GM23338 (cell line): ENCODE results near the gene IMMP2L. TPM values are rescaled to one million over a fixed set of nuclear protein-coding genes. Genes with fewer than 3 reads are reported as not detected.

Experiments used
- ATAC-seq: fragments of 200-7000 bp; cut with Tn5 transposase; 3 replicates; pipeline ENCODE4 v1.9.1; 2020
- DNase-seq: peaks from one replicate; pipeline ENCODE4 v3.0.0-alpha.2; 2015; ENCODE audit warnings: low spot score
- H2AFZ ChIP-seq: fragments of 200-600 bp; sonication (generic); 2 replicates; pipeline ENCODE4 v1.8.0; 2016; ENCODE audit warnings: antibody characterized with exemption, mild to moderate bottlenecking, moderate library complexity
- H3F3A ChIP-seq: fragments of 200-600 bp; sonication (generic); replicated peaks from 2 replicates; pipeline ENCODE4 v1.8.0; 2017; ENCODE audit warnings: antibody characterized with exemption, mixed run types, low read depth
- H3K27ac ChIP-seq: fragments of 200-600 bp; sonication (generic); 2 replicates; pipeline ENCODE4 v1.6.1; 2016; ENCODE audit warnings: low read depth
- H3K27me3 ChIP-seq: fragments of 200-600 bp; sonication (generic); 2 replicates; pipeline ENCODE4 v1.8.0; 2016; ENCODE audit warnings: mild to moderate bottlenecking, mixed run types, moderate library complexity; ENCODE audit not compliant: insufficient read depth
- H3K36me3 ChIP-seq: fragments of 200-600 bp; sonication (generic); 2 replicates; pipeline ENCODE4 v1.8.0; 2016; ENCODE audit warnings: mild to moderate bottlenecking; ENCODE audit not compliant: insufficient read depth
- H3K4me1 ChIP-seq: fragments of 200-600 bp; sonication (generic); 2 replicates; pipeline ENCODE4 v1.8.0; 2016; ENCODE audit warnings: mild to moderate bottlenecking, moderate library complexity; ENCODE audit not compliant: insufficient read depth
- H3K4me2 ChIP-seq: fragments of 200-600 bp; sonication (generic); 2 replicates; pipeline ENCODE4 v1.7.1; 2017; ENCODE audit warnings: mixed run types
- H3K4me3 ChIP-seq: fragments of 200-600 bp; sonication (generic); 2 replicates; pipeline ENCODE4 v1.6.1; 2016; ENCODE audit warnings: mixed run types
- H3K79me2 ChIP-seq: fragments of 200-600 bp; sonication (generic); replicated peaks from 2 replicates; pipeline ENCODE4 v1.8.0; 2017; ENCODE audit warnings: mild to moderate bottlenecking; ENCODE audit not compliant: insufficient read depth
- H3K9me2 ChIP-seq: fragments of 200-600 bp; sonication (generic); 2 replicates; pipeline ENCODE4 v1.8.0; 2017; ENCODE audit not compliant: insufficient read depth
- H4K20me1 ChIP-seq: fragments of 200-600 bp; sonication (generic); replicated peaks from 2 replicates; pipeline ENCODE4 v1.8.0; 2017; ENCODE audit warnings: mild to moderate bottlenecking; ENCODE audit not compliant: insufficient read depth
- H3K27ac Mint-ChIP-seq: 2 replicates; pipeline ENCODE4 v1.8.0; 2020; ENCODE audit warnings: inconsistent platforms, mild to moderate bottlenecking, moderate library complexity, mixed read lengths
- H3K27me3 Mint-ChIP-seq: 3 replicates; pipeline ENCODE4 v1.8.0; 2022; ENCODE audit warnings: low read depth, mild to moderate bottlenecking, moderate library complexity, mixed read lengths, inconsistent platforms; ENCODE audit not compliant: insufficient read depth, poor library complexity
- H3K36me3 Mint-ChIP-seq: 3 replicates; pipeline ENCODE4 v1.8.0; 2021; ENCODE audit warnings: low read depth, mild to moderate bottlenecking, inconsistent platforms, moderate library complexity, mixed read lengths
- H3K4me1 Mint-ChIP-seq: 3 replicates; pipeline ENCODE4 v1.8.0; 2020; ENCODE audit warnings: mild to moderate bottlenecking, inconsistent platforms, mixed read lengths
- H3K4me3 Mint-ChIP-seq: 3 replicates; pipeline ENCODE4 v1.8.0; 2021; ENCODE audit warnings: moderate library complexity, mild to moderate bottlenecking, inconsistent platforms, mixed read lengths
- H3K9me3 Mint-ChIP-seq: 3 replicates; pipeline ENCODE4 v1.8.0; 2020; ENCODE audit warnings: moderate library complexity, mild to moderate bottlenecking, inconsistent platforms, mixed read lengths
- CREB1 ChIP-seq: fragments of 250-450 bp; sonication (Bioruptor Pico); IDR thresholded peaks from 2 replicates; pipeline ENCODE4 v1.5.0; 2020; ENCODE audit warnings: low read depth, mild to moderate bottlenecking, moderate library complexity
- ETS1 ChIP-seq: IDR thresholded peaks from 2 replicates; pipeline ENCODE4 v1.6.1; 2016; ENCODE audit warnings: antibody characterized with exemption
- EZH2 ChIP-seq: fragments of 200-600 bp; sonication (generic); IDR thresholded peaks from one replicate; pipeline ENCODE4 v1.8.0; 2017; ENCODE audit warnings: antibody characterized with exemption, mild to moderate bottlenecking, low read depth; ENCODE audit not compliant: unreplicated experiment
- EZH2phosphoT487 ChIP-seq: fragments of 200-600 bp; sonication (generic); IDR thresholded peaks from one replicate; pipeline ENCODE4 v1.8.1; 2018; ENCODE audit warnings: antibody characterized with exemption; ENCODE audit not compliant: unreplicated experiment
- JUNB ChIP-seq: IDR thresholded peaks from one replicate; pipeline ENCODE4 v1.6.1; 2016; ENCODE audit warnings: antibody characterized with exemption; ENCODE audit not compliant: unreplicated experiment
- NANOG ChIP-seq: IDR thresholded peaks from 2 replicates; pipeline ENCODE4 v1.6.1; 2016; ENCODE audit warnings: antibody characterized with exemption, borderline replicate concordance
- POLR2AphosphoS5 ChIP-seq: IDR thresholded peaks from 2 replicates; pipeline ENCODE4 v1.6.1; 2016; ENCODE audit warnings: antibody characterized with exemption, low read depth
- REST ChIP-seq: IDR thresholded peaks from one replicate; pipeline ENCODE4 v1.6.1; 2018; ENCODE audit warnings: antibody characterized with exemption; ENCODE audit not compliant: unreplicated experiment
- STAT1 ChIP-seq: IDR thresholded peaks from one replicate; pipeline ENCODE4 v1.6.1; 2016; ENCODE audit warnings: antibody characterized with exemption; ENCODE audit not compliant: unreplicated experiment
- ZNF114 ChIP-seq: fragments of 250-450 bp; sonication (Bioruptor Pico); IDR thresholded peaks from 2 replicates; pipeline ENCODE4 v1.5.0; 2020; ENCODE audit warnings: mild to moderate bottlenecking, moderate library complexity
- ZNF331 ChIP-seq: fragments of 250-450 bp; sonication (Bioruptor Pico); IDR thresholded peaks from 2 replicates; pipeline ENCODE4 v1.5.0; 2020; ENCODE audit warnings: low read depth, mild to moderate bottlenecking, moderate library complexity
- polyA plus RNA-seq: library from polyadenylated mRNA; unstranded; fragments of >200 nt; fragmentation: Nextera tagmentation; extraction: Ambion mirVana; gene quantifications from 2 replicates; pipeline ENCODE4 v1.2.1, GENCODE V29; 2016
- total RNA-seq: library from RNA; depleted of rRNA; stranded (reverse); fragments of >200 nt; shearing (Covaris generic); gene quantifications from 2 replicates; pipeline ENCODE4 v1.2.3, GENCODE V29; 2014
- TF ChIP-seq, protein P1 (sequence below), 2 experiments: fragments of 200-600 bp in 1 of 2; sonication (generic) in 1 of 2; conservative IDR thresholded peaks; 2 replicates each; pipeline versions ENCODE4 v1.5.1 to v1.6.1; 2016 to 2017; ENCODE audit warnings: antibody characterized with exemption in 2 of 2, low read depth in 2 of 2, mild to moderate bottlenecking in 2 of 2, moderate library complexity in 1 of 2
- TF ChIP-seq, protein P2 (sequence below): fragments of 250-450 bp; sonication (Bioruptor Pico); IDR thresholded peaks from 2 replicates; pipeline ENCODE4 v1.5.0; 2020; ENCODE audit warnings: mild to moderate bottlenecking, moderate library complexity

Gene IMMP2L
- total and polyA plus RNA-seq, 2 experiments from 2014 or later: 7.3 to 14.0 TPM

DNA sequence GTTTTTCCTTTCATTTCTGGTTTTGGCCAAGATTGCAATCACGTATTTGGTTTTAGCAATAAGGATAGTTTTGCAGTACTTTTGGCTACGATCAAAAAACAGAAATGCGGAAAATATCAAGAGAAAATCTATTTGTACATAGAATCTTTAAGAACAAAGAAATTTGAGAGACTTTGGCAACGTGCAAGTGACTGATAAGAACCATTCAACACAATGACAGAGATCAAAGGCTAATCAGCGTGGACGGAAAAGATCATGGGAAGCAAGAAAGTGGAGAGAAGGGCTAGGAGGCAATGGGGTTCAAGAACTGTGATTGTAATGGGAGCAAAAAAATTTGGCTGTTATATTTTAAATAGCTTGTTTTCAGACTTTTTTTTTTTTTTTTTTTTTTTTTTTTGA is 487.5 kb downstream of the IMMP2L start:
- H3K27me3 Mint-ChIP-seq: no peaks in the 10 kb centered on the region
- ATAC-seq: no peak
- H3K27ac Mint-ChIP-seq: no peak overlapping the region

More for the DNA sequence above, 487.5 kb downstream of the IMMP2L start:
- no peaks in the 10 kb centered on the region for H3K36me3 ChIP-seq
- H3K4me3 ChIP-seq: no peak overlapping the region
- H3K27ac ChIP-seq: no peak overlapping the region
- peaks cover 30% of the 10 kb centered on the region for H3K4me1 ChIP-seq
- H3F3A ChIP-seq: no peaks in the 10 kb centered on the region
- no peaks in the 10 kb centered on the region for H3K9me2 ChIP-seq
- 0 out of 2 replicates have a peak overlapping the region, but pooled peaks have one; percentile 1 for H3K4me2 ChIP-seq
- no peaks in the 10 kb centered on the region for H3K79me2 ChIP-seq
- H3K36me3 Mint-ChIP-seq: no peaks in the 10 kb centered on the region; the same call in 2 of the 3 replicates
- no peaks in the 10 kb centered on the region for H4K20me1 ChIP-seq
- no peak for TF ChIP-seq REST
- TF ChIP-seq ETS1: no peak
- TF ChIP-seq, protein P1, sequence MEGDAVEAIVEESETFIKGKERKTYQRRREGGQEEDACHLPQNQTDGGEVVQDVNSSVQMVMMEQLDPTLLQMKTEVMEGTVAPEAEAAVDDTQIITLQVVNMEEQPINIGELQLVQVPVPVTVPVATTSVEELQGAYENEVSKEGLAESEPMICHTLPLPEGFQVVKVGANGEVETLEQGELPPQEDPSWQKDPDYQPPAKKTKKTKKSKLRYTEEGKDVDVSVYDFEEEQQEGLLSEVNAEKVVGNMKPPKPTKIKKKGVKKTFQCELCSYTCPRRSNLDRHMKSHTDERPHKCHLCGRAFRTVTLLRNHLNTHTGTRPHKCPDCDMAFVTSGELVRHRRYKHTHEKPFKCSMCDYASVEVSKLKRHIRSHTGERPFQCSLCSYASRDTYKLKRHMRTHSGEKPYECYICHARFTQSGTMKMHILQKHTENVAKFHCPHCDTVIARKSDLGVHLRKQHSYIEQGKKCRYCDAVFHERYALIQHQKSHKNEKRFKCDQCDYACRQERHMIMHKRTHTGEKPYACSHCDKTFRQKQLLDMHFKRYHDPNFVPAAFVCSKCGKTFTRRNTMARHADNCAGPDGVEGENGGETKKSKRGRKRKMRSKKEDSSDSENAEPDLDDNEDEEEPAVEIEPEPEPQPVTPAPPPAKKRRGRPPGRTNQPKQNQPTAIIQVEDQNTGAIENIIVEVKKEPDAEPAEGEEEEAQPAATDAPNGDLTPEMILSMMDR (conservative IDR thresholded peaks at IDR 0.05; ENCODE audit: low read depth in 2 of 2): no peak
- TF ChIP-seq NANOG: no peak
- TF ChIP-seq ZNF331 (CRISPR knock-in tag): no peak
- no peak for TF ChIP-seq CREB1 (CRISPR knock-in tag)
- TF ChIP-seq, protein P2, sequence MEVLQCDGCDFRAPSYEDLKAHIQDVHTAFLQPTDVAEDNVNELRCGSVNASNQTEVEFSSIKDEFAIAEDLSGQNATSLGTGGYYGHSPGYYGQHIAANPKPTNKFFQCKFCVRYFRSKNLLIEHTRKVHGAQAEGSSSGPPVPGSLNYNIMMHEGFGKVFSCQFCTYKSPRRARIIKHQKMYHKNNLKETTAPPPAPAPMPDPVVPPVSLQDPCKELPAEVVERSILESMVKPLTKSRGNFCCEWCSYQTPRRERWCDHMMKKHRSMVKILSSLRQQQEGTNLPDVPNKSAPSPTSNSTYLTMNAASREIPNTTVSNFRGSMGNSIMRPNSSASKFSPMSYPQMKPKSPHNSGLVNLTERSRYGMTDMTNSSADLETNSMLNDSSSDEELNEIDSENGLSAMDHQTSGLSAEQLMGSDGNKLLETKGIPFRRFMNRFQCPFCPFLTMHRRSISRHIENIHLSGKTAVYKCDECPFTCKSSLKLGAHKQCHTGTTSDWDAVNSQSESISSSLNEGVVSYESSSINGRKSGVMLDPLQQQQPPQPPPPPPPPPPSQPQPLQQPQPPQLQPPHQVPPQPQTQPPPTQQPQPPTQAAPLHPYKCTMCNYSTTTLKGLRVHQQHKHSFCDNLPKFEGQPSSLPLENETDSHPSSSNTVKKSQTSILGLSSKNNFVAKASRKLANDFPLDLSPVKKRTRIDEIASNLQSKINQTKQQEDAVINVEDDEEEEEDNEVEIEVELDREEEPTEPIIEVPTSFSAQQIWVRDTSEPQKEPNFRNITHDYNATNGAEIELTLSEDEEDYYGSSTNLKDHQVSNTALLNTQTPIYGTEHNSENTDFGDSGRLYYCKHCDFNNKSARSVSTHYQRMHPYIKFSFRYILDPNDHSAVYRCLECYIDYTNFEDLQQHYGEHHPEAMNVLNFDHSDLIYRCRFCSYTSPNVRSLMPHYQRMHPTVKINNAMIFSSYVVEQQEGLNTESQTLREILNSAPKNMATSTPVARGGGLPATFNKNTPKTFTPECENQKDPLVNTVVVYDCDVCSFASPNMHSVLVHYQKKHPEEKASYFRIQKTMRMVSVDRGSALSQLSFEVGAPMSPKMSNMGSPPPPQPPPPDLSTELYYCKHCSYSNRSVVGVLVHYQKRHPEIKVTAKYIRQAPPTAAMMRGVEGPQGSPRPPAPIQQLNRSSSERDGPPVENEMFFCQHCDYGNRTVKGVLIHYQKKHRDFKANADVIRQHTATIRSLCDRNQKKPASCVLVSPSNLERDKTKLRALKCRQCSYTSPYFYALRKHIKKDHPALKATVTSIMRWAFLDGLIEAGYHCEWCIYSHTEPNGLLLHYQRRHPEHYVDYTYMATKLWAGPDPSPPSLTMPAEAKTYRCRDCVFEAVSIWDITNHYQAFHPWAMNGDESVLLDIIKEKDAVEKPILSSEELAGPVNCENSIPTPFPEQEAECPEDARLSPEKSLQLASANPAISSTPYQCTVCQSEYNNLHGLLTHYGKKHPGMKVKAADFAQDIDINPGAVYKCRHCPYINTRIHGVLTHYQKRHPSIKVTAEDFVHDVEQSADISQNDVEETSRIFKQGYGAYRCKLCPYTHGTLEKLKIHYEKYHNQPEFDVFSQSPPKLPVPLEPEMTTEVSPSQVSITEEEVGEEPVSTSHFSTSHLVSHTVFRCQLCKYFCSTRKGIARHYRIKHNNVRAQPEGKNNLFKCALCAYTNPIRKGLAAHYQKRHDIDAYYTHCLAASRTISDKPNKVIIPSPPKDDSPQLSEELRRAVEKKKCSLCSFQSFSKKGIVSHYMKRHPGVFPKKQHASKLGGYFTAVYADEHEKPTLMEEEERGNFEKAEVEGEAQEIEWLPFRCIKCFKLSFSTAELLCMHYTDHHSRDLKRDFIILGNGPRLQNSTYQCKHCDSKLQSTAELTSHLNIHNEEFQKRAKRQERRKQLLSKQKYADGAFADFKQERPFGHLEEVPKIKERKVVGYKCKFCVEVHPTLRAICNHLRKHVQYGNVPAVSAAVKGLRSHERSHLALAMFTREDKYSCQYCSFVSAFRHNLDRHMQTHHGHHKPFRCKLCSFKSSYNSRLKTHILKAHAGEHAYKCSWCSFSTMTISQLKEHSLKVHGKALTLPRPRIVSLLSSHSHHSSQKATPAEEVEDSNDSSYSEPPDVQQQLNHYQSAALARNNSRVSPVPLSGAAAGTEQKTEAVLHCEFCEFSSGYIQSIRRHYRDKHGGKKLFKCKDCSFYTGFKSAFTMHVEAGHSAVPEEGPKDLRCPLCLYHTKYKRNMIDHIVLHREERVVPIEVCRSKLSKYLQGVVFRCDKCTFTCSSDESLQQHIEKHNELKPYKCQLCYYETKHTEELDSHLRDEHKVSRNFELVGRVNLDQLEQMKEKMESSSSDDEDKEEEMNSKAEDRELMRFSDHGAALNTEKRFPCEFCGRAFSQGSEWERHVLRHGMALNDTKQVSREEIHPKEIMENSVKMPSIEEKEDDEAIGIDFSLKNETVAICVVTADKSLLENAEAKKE (CRISPR knock-in tag): no peak
- no peak for TF ChIP-seq STAT1
- TF ChIP-seq ZNF114: no peak
- TF ChIP-seq EZH2phosphoT487: no peak
- no peak for TF ChIP-seq POLR2AphosphoS5
- TF ChIP-seq EZH2: no peak
- no peak for TF ChIP-seq JUNB
- H3K4me1 Mint-ChIP-seq: peaks cover 32% of the 10 kb centered on the region
- no peaks in the 10 kb centered on the region for H3K27me3 ChIP-seq
- DNase-seq: no peak
- no peak overlapping the region for H2AFZ ChIP-seq
- H3K4me3 Mint-ChIP-seq: no peak overlapping the region
- H3K9me3 Mint-ChIP-seq: no peaks in the 10 kb centered on the region
